ENCODE results near the gene TTC32. TPM values are rescaled to one million over a fixed set of nuclear protein-coding genes. Genes with fewer than 3 reads are reported as not detected.
"Not testable (repeated sequence)": the region's sequence is repeated elsewhere in the genome, so short reads cannot be mapped to it uniquely, and the experiment has no call there.

The TTC32 gene
- total RNA-seq, 1 donor from 2014 or later, result not detected

DNA sequence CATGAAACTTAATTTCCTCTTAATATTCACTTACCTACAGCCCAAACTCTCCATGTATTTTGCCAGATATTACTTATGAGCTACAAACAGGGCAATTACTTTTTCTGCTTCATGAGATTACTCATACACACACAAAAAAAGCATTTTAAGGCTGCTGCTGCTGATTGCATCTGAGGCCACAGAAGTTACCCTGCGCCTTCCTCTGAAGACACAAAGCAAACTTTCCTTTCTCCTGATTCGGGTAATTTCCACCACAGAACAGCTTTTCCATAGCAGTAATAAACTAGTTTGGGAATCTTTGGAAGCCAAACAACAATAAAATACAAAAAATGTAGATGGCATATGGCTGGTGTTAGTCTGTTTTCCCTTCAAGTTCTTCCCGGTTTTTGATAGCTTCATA, 6.2 kb downstream of the TTC32 start:
- Histone ChIP-seq H3K9me3 (no peaks in the 10 kb centered on the region), H3K27me3 (no peaks in the 10 kb centered on the region), H3K4me3 (no peak overlapping the region), H3K36me3 (peaks cover 0 to 6% of the 10 kb centered on the region in 2 donors), H3K27ac (no peak overlapping the region), H3K4me1 (peaks cover 0 to 37% of the 10 kb centered on the region in 2 donors)
- TF ChIP-seq, protein P1, sequence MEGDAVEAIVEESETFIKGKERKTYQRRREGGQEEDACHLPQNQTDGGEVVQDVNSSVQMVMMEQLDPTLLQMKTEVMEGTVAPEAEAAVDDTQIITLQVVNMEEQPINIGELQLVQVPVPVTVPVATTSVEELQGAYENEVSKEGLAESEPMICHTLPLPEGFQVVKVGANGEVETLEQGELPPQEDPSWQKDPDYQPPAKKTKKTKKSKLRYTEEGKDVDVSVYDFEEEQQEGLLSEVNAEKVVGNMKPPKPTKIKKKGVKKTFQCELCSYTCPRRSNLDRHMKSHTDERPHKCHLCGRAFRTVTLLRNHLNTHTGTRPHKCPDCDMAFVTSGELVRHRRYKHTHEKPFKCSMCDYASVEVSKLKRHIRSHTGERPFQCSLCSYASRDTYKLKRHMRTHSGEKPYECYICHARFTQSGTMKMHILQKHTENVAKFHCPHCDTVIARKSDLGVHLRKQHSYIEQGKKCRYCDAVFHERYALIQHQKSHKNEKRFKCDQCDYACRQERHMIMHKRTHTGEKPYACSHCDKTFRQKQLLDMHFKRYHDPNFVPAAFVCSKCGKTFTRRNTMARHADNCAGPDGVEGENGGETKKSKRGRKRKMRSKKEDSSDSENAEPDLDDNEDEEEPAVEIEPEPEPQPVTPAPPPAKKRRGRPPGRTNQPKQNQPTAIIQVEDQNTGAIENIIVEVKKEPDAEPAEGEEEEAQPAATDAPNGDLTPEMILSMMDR (IDR thresholded peaks at IDR 0.05), result no peak
- intact Hi-C loops (cut with DNase I), result no loop called here
- DNase-seq (ENCODE audit: low spot score in 2 of 2), result no peak

DNA sequence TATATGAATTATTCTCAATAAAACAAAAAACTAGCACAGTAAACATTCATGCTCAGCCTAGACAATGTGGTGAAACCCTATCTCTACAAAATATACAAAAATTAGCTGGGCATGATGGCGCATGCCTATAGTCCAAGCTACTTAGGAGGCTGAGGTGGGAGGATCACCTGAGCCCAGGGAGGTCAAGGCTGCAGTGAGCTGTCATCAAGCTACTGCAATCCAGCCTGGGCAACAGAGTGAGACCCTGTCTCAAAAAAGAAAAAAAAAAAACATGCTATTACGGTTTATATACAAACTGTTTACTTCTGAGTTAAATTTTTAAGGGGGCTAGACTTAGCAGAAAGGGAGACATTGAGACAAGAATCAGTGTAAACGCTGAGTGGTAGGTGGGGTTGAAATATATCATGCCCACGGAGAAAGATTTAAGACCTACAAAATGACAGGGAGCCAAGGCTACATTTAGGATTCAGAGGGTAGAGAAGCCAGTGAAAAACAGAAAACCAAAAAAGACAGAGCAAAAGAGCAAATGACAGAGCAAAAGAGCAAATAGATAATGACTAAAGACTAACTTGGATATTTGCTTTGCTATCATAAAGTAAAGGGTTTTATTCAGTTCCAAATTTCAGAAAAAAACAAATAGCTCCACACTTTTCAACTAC, 7.5 kb downstream of the TTC32 start:
- Histone ChIP-seq H3K4me1 (peaks cover 0 to 36% of the 10 kb centered on the region in 2 donors), H3K27ac (no peak overlapping the region), H3K9me3 (no peaks in the 10 kb centered on the region), H3K4me3 (no peak overlapping the region), H3K36me3 (peaks cover 0 to 6% of the 10 kb centered on the region in 2 donors), H3K27me3 (no peaks in the 10 kb centered on the region)
- TF ChIP-seq, protein P1 (IDR thresholded peaks at IDR 0.05), result no peak
- intact Hi-C loops (cut with DNase I), result no loop called here
- no peak for DNase-seq (ENCODE audit: low spot score in 2 of 2)

DNA sequence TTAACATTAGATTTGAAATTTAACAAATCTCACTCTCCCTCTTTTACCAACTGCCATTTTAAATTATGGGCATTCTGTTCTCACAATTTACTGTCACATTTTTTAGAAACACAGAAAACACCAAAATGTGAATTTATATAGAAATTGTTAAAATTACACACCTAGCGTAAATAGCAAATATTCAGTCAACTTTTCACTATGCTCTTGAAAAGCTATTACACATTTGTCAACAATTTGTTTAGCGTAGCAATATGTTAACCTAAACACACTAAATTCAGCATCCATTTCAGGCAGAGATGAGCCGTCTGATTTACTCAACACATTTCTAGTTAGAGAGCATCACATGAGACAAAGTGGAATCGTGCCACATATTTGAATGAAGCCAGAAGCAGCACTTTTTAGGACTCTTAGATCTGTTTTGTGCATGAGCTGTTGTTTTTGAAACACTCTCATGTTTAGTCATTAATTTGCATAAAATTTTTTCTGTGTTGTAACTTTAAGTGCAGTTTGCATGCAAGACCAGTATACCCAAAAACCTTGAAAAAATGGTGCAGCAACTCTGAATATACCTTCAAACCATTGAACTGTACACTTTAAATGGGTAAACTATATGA, 8.2 kb downstream of the TTC32 start:
- Histone ChIP-seq H3K4me3 (no peak overlapping the region), H3K27ac (no peak overlapping the region), H3K27me3 (no peaks in the 10 kb centered on the region), H3K36me3 (peaks cover 0 to 6% of the 10 kb centered on the region in 2 donors), H3K4me1 (peaks cover 0 to 30% of the 10 kb centered on the region in 2 donors), H3K9me3 (no peaks in the 10 kb centered on the region)
- TF ChIP-seq, protein P1 (IDR thresholded peaks at IDR 0.05), result no peak
- no peak for DNase-seq (ENCODE audit: low spot score in 2 of 2)
- intact Hi-C loops (cut with DNase I), result no loop called here

DNA sequence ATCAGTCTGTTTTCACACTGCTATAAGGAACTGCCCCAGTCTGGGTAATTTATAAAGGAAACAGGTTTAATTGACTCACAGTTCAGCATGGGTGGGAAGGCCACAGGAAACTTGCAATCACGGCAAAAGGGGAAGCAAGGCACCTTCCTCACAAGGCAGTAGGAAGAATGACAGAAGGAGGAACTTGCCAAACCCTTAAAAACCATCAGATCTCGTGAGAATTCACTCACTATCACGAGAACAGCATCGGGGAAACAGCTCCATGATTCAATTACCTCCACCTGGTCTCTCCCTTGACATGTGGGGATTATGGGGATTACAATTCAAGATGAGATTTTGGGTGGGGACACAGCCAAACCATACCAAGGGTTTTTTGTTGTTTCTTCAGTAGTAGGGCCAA, 9.8 kb downstream of the TTC32 start:
- H3K9me3 ChIP-seq; H3K4me3 ChIP-seq; H3K27ac ChIP-seq; intact Hi-C loops (cut with DNase I); DNase-seq (ENCODE audit: low spot score in 2 of 2); H3K27me3 ChIP-seq; H3K36me3 ChIP-seq: not testable (repeated sequence)
- peaks cover 0 to 19% of the 10 kb centered on the region in 2 donors for H3K4me1 ChIP-seq

DNA sequence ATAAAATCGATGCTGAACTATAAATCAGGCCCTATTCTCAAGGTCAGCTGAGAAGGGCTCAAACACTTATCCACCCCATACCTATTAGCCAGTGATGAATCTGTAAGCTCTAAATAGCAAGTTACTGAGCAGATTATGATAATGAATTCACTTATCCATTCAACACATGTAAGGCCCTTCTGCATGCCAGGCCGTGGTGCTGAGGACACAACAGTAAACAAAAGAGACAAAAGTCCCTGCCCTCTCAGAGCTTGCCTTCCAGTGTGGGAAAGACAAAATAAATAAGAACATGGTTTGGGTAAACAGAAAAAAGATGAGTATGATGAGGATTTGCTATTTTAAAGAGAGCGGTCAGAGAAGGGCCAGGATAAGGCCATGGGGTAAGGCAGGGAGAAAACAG, 11.7 kb downstream of the TTC32 start:
- H3K4me3 ChIP-seq, result no peak overlapping the region
- no peak for DNase-seq (ENCODE audit: low spot score in 2 of 2)

DNA sequence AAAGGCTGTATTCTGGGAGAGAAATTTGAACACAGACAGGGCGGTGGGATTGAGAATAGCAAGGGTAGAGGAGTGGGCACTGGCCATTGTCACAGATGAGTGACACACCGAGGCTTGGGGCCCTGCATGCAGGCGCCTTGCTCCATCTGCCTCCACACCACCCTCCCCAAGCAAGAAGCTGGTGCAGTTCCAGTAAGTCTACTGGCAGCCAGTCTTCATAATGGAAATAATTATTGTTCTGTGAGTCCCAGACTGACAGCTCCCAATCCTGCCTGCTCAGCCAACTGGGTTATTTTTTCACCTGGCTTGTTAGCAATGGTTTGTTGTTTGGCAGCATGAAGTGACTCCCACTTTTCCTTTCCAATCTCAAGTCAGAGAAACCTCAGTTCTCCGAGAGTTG, 13.0 kb downstream of the TTC32 start:
- Histone ChIP-seq H3K36me3 (no peaks in the 10 kb centered on the region), H3K27ac (no peak overlapping the region), H3K4me3 (peak overlapping the region in 1 of 2 donors; percentile 47), H3K4me1 (peaks cover 0 to 4% of the 10 kb centered on the region in 2 donors), H3K9me3 (no peaks in the 10 kb centered on the region), H3K27me3 (no peaks in the 10 kb centered on the region)
- no peak for DNase-seq (ENCODE audit: low spot score in 2 of 2)
- TF ChIP-seq, protein P1 (IDR thresholded peaks at IDR 0.05), result no peak
- intact Hi-C loops (cut with DNase I), result no loop called here

More for the DNA sequence above, 11.7 kb downstream of the TTC32 start:
- Histone ChIP-seq H3K4me1 (peaks cover 0 to 13% of the 10 kb centered on the region in 2 donors), H3K27ac (no peak overlapping the region), H3K36me3 (no peaks in the 10 kb centered on the region), H3K9me3 (no peaks in the 10 kb centered on the region), H3K27me3 (no peaks in the 10 kb centered on the region)
- intact Hi-C loops (cut with DNase I), result no loop called here
- TF ChIP-seq, protein P1 (IDR thresholded peaks at IDR 0.05), result no peak

All from ascending aorta (tissue), 2 donors.